IMR-90 (cell line): Measurements from ENCODE around the gene MLX. TPM values are rescaled to one million over a fixed set of nuclear protein-coding genes. Genes with fewer than 3 reads are reported as not detected.

Experiments
- ATAC-seq: fragments of 200-7000 bp; cut with Tn5 transposase; 2 replicates; pipeline ENCODE4 v1.9.1; 2020; ENCODE audit warnings: low read depth, mild to moderate bottlenecking, moderate library complexity
- BruUV-seq: library from RNA; stranded (reverse); fragments of 400-500 nt; replicated peaks from 2 replicates; lab custom pipeline; 2021; lab: Mats Ljungman, UMichigan
- CTCF ChIA-PET: fragments of 300-600 bp; formaldehyde crosslinking; extraction: SDS; loops from one replicate; lab custom pipeline; 2021; ENCODE audit warnings: antibody characterized with exemption; lab: Yijun Ruan, JAX
- POLR2A ChIA-PET: fragments of 300-600 bp; sonication (Branson Sonifier 250); formaldehyde crosslinking; loops from one replicate; lab custom pipeline; 2022; ENCODE audit warnings: antibody characterized with exemption; ENCODE audit not compliant: unreplicated experiment; lab: Charles Lee
- DNase-seq: peaks from one replicate; pipeline ENCODE4 v3.0.0; 2013
- H2AFZ ChIP-seq: replicated peaks from 2 replicates; pipeline ENCODE3; 2013; ENCODE audit warnings: low read length, mild to moderate bottlenecking; ENCODE audit not compliant: poor library complexity
- H2AK5ac ChIP-seq: 2 replicates; pipeline ENCODE4 v1.6.1; 2013; ENCODE audit warnings: low read depth, low read length, inconsistent platforms
- H2AK9ac ChIP-seq: replicated peaks from 2 replicates; pipeline ENCODE3; 2013; ENCODE audit warnings: mild to moderate bottlenecking, low read depth, low read length, moderate library complexity; ENCODE audit not compliant: poor library complexity
- H2BK120ac ChIP-seq: 2 replicates; pipeline ENCODE4 v1.6.1; 2013; ENCODE audit warnings: low read depth, low read length, inconsistent platforms
- H2BK15ac ChIP-seq: 3 replicates; pipeline ENCODE4 v1.6.1; 2013; ENCODE audit warnings: low read depth, low read length, inconsistent platforms
- H2BK20ac ChIP-seq: 2 replicates; pipeline ENCODE4 v1.6.1; 2013; ENCODE audit warnings: low read depth, mild to moderate bottlenecking, inconsistent platforms, low read length, moderate library complexity
- H2BK5ac ChIP-seq: 2 replicates; pipeline ENCODE4 v1.6.1; 2013; ENCODE audit warnings: mild to moderate bottlenecking, low read depth, low read length, inconsistent platforms; ENCODE audit not compliant: poor library complexity, severe bottlenecking
- H3K14ac ChIP-seq: replicated peaks from 2 replicates; pipeline ENCODE4 v1.6.1; 2013; ENCODE audit warnings: low read depth, low read length, inconsistent platforms
- H3K18ac ChIP-seq: 2 replicates; pipeline ENCODE4 v1.6.1; 2013; ENCODE audit warnings: low read depth, low read length, control low read depth
- H3K23ac ChIP-seq: 2 replicates; pipeline ENCODE4 v1.6.1; 2013; ENCODE audit warnings: low read depth, low read length, inconsistent platforms
- H3K27ac ChIP-seq: 2 replicates; pipeline ENCODE4 v1.5.1; 2013; ENCODE audit warnings: mild to moderate bottlenecking, control low read depth, low read length; ENCODE audit not compliant: insufficient read depth
- H3K27me3 ChIP-seq: 2 replicates; pipeline ENCODE4 v1.6.1; 2013; ENCODE audit warnings: low read length; ENCODE audit not compliant: control insufficient read depth, insufficient read depth
- H3K36me3 ChIP-seq: 2 replicates; pipeline ENCODE4 v1.6.1; 2013; ENCODE audit warnings: low read length, mixed read lengths; ENCODE audit not compliant: control insufficient read depth, insufficient read depth
- H3K4ac ChIP-seq: 2 replicates; pipeline ENCODE4 v1.6.1; 2013; ENCODE audit warnings: low read depth, low read length, inconsistent platforms
- H3K4me1 ChIP-seq: 2 replicates; pipeline ENCODE4 v1.6.1; 2013; ENCODE audit warnings: low read length, mixed read lengths; ENCODE audit not compliant: control insufficient read depth, insufficient read depth
- H3K4me2 ChIP-seq: 2 replicates; pipeline ENCODE4 v1.6.1; 2013; ENCODE audit warnings: low read depth, mild to moderate bottlenecking, control low read depth, low read length, moderate library complexity
- H3K4me3 ChIP-seq: 2 replicates; pipeline ENCODE4 v1.5.1; 2013; ENCODE audit warnings: low read depth, mild to moderate bottlenecking, control low read depth, low read length, moderate library complexity; ENCODE audit not compliant: insufficient read depth
- H3K56ac ChIP-seq: 2 replicates; pipeline ENCODE4 v1.6.1; 2013; ENCODE audit warnings: low read length, inconsistent platforms; ENCODE audit not compliant: insufficient read depth; ENCODE audit errors: extremely low read depth
- H3K79me1 ChIP-seq, 2 experiments: 2 replicates each; pipeline ENCODE4 v1.6.1; 2013; ENCODE audit warnings: low read length in 2 of 2, inconsistent platforms in 1 of 2, low read depth in 1 of 2
- H3K9ac ChIP-seq: 2 replicates; pipeline ENCODE4 v1.6.1; 2013; ENCODE audit warnings: low read depth, low read length, control low read depth
- H3K9me1 ChIP-seq: 2 replicates; pipeline ENCODE4 v1.6.1; 2013; ENCODE audit warnings: low read length, inconsistent platforms; ENCODE audit not compliant: insufficient read depth
- H3K9me3 ChIP-seq: 2 replicates; pipeline ENCODE4 v1.6.1; 2013; ENCODE audit warnings: low read length; ENCODE audit not compliant: control insufficient read depth, insufficient read depth
- H4K20me1 ChIP-seq: 2 replicates; pipeline ENCODE4 v1.6.1; 2013; ENCODE audit warnings: low read length, inconsistent platforms; ENCODE audit not compliant: insufficient read depth
- H4K5ac ChIP-seq: 2 replicates; pipeline ENCODE4 v1.6.1; 2013; ENCODE audit warnings: mild to moderate bottlenecking, low read depth, low read length, control low read depth
- H4K8ac ChIP-seq, 2 experiments: 2 replicates each; pipeline ENCODE4 v1.6.1; 2013; ENCODE audit warnings: low read depth in 2 of 2, low read length in 2 of 2, control low read depth in 1 of 2, inconsistent platforms in 1 of 2
- H4K91ac ChIP-seq: 2 replicates; pipeline ENCODE4 v1.6.1; 2013; ENCODE audit warnings: low read depth, low read length, inconsistent platforms; ENCODE audit not compliant: insufficient read depth
- CTCF ChIP-seq: conservative IDR thresholded peaks from 2 replicates; pipeline ENCODE4 v1.5.1; 2012; ENCODE audit warnings: mild to moderate bottlenecking, low read depth, low read length, improper control_type of control experiment
- POLR2A ChIP-seq: IDR thresholded peaks from 2 replicates; pipeline ENCODE4 v1.6.1; 2012; ENCODE audit warnings: mild to moderate bottlenecking, low read depth, low read length
- RFX5 ChIP-seq: IDR thresholded peaks from 2 replicates; pipeline ENCODE4 v1.8.0; 2012; ENCODE audit warnings: low read depth, mild to moderate bottlenecking, low read length, moderate library complexity
- WGBS, 2 experiments: methylation state at CpG; one replicate each; pipeline versions ENCODE4 v1.1.5 to v1.1.7; 2013; ENCODE audit warnings: missing lambda C conversion rate in 2 of 2; ENCODE audit not compliant: insufficient read length in 1 of 2; ENCODE audit errors: extremely low coverage in 2 of 2; 5-methylcytosine and 5-hydroxymethylcytosine counted together
- dilution Hi-C: fragments of 300-500 bp; cut with HindIII; formaldehyde crosslinking; loops from one replicate; pipeline ENCODE4 v1.14.3; 2018; ENCODE audit warnings: low sequenced_read_pairs; ENCODE audit not compliant: unreplicated experiment
- in situ Hi-C: fragments of 300-500 bp; cut with MboI; formaldehyde crosslinking; loops from 3 replicates; pipeline ENCODE4 v1.14.3; 2019; ENCODE audit warnings: low sequenced_read_pairs, inconsistent platforms, mixed read lengths
- intact Hi-C: fragments of 100-400 bp; cut with micrococcal nuclease; formaldehyde crosslinking; loops from 2 replicates; pipeline ENCODE4 v1.10.0; 2022
- polyA plus RNA-seq, 3 experiments: library from polyadenylated mRNA; depleted of rRNA; stranded (reverse); fragments of >200 nt; gene quantifications; 2 replicates each; pipeline ENCODE4 v1.2.3, GENCODE V29; 2012; ENCODE audit warnings: low replicate concordance in 1 of 3
- total RNA-seq: library from RNA; depleted of rRNA; stranded (reverse); fragments of >200 nt; gene quantifications from 2 replicates; pipeline ENCODE4 v1.2.3, GENCODE V29; 2012

Gene MLX
- total and polyA plus RNA-seq, 2 of the 4 experiments (the other 2 are of a cell fraction) = 37.8 to 45.6 TPM

DNA sequence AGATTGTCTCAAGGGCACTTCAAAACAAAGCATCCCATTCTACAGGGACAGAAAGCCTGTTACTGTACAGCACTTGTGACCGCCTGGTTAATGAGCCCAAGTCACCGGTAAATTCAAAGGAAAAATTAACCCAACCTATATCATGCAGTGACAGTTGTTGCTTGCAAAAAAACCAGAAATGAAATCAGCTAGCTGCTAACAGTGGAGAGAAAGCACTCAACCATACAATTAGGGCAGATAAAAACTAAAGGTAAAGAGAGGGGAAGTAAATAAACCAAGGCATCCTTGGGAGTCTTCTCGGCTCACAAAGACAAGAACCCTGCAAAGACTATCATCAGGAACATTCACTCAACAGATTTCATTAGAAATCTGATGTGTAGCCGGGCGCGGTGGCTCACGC, 36.4 kb downstream of the MLX start:
- H2AK9ac ChIP-seq = no peak overlapping the region
- peaks cover 67% of the 10 kb centered on the region for H4K20me1 ChIP-seq
- H2BK20ac ChIP-seq = no peak overlapping the region
- H3K4me3 ChIP-seq = no peak overlapping the region
- intact Hi-C loops = no loop called here
- H3K27me3 ChIP-seq = no peaks in the 10 kb centered on the region
- dilution Hi-C loops = no loop called here
- no peak for TF ChIP-seq RFX5
- TF ChIP-seq POLR2A = no peak
- TF ChIP-seq CTCF = no peak
- no peak overlapping the region for H4K91ac ChIP-seq
- H3K9ac ChIP-seq = no peak overlapping the region
- H3K36me3 ChIP-seq = peaks cover 5% of the 10 kb centered on the region
- H2BK120ac ChIP-seq = no peak overlapping the region
- no peak overlapping the region for H3K18ac ChIP-seq
- H3K14ac ChIP-seq = no peak overlapping the region
- H3K79me1 ChIP-seq = peaks cover 17 to 75% of the 10 kb centered on the region in 2 experiments
- POLR2A ChIA-PET = no interaction called here
- no peak overlapping the region for H2AFZ ChIP-seq
- BruUV-seq = no TSS peak
- no peak overlapping the region for H4K5ac ChIP-seq
- no peak overlapping the region for H2AK5ac ChIP-seq
- no peak overlapping the region for H2BK5ac ChIP-seq
- no peak for ATAC-seq
- peaks cover 7% of the 10 kb centered on the region for H3K9me1 ChIP-seq
- H3K9me3 ChIP-seq = no peaks in the 10 kb centered on the region
- no peak for DNase-seq
- H3K4me2 ChIP-seq = no peak overlapping the region
- H3K4ac ChIP-seq = no peak overlapping the region
- no peak overlapping the region for H3K27ac ChIP-seq
- H3K56ac ChIP-seq = no peak overlapping the region
- in situ Hi-C loops = no loop called here
- no peak overlapping the region for H4K8ac ChIP-seq
- no peaks in the 10 kb centered on the region for H3K4me1 ChIP-seq
- no peak overlapping the region for H2BK15ac ChIP-seq
- WGBS, 2 experiments = no CpG with 5 or more reads among the region's 7 CpGs
- CTCF ChIA-PET = no interaction called here
- no peak overlapping the region for H3K23ac ChIP-seq
